Cardiac ventricle fibroblast (primary cell): ENCODE data around the gene TBC1D3K. TPM values are rescaled to one million over a fixed set of nuclear protein-coding genes. Genes with fewer than 3 reads are reported as not detected.

Experiments
- total RNA-seq: library from RNA; depleted of rRNA; stranded (reverse); fragments of >200 nt; gene quantifications from 2 replicates; pipeline ENCODE4 v1.2.3, GENCODE V29; 2015

The TBC1D3K gene
- not detected in 2 replicates for total RNA-seq

DNA sequence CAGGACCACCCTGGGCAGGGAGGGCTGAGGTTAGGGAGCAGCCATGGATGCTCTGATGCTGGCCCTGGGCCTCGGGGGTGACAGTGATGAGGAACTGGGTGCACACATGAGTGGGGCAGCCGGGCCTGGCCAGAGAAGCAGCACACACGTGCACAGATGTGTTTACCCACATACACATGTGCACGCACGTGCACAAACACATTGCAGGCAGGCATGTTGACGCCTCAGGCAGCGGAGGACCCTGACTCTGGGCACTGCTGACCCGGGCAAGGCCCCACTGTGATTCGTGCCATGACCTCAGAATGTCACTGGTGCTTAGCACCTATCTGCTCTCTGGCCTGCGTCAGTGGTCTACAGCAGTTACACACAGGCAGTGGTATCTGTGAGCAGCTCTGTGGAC lies at the start of gene TBC1D3K:
TBC1D3K (plus strand) TSS at position 301 of the 400 bp plus-strand sequence. CDS start 1,585 bp downstream, outside the sequence.

Other genes with a start within 250 kb of the TBC1D3K start
- not detected in 2 replicates for gene HNF1B, start 179.4 kb upstream of the TBC1D3K start, total RNA-seq
- gene TBC1D3L, start 64.6 kb downstream of the TBC1D3K start, total RNA-seq, result 1.9 and 4.1 TPM in 2 replicates
- not detected in 2 replicates for gene TBC1D3D, start 79.6 kb downstream of the TBC1D3K start, total RNA-seq
- not detected in 2 replicates for gene TBC1D3C, start 144.2 kb downstream of the TBC1D3K start, total RNA-seq
- not detected in 2 replicates for gene TBC1D3E, start 203.5 kb downstream of the TBC1D3K start, total RNA-seq